Neural progenitor cell (in vitro differentiated cells): ENCODE data around the gene RBFOX2. TPM values are rescaled to one million over a fixed set of nuclear protein-coding genes. Genes with fewer than 3 reads are reported as not detected.
A peak's percentile ranks its signal among the peaks of the same experiment; 100 is the strongest.

ENCODE experiments used
- DNase-seq: peaks from one replicate; pipeline ENCODE4 v3.0.0-alpha.2; 2016; ENCODE audit warnings: low spot score
- H2AFZ ChIP-seq: fragments of 200-600 bp; sonication (generic); replicated peaks from 2 replicates; pipeline ENCODE4 v1.6.1; 2016; ENCODE audit warnings: antibody characterized with exemption
- H3F3A ChIP-seq: fragments of 200-600 bp; sonication (generic); 2 replicates; pipeline ENCODE4 v1.6.1; 2016; ENCODE audit warnings: antibody characterized with exemption, low read depth
- H3K27ac ChIP-seq: fragments of 200-600 bp; sonication (generic); 2 replicates; pipeline ENCODE4 v1.5.1; 2016; ENCODE audit warnings: mild to moderate bottlenecking
- H3K27me3 ChIP-seq: fragments of 200-600 bp; sonication (generic); 2 replicates; pipeline ENCODE4 v1.6.1; 2016; ENCODE audit warnings: mild to moderate bottlenecking, moderate library complexity
- H3K36me3 ChIP-seq: fragments of 200-600 bp; sonication (generic); 2 replicates; pipeline ENCODE4 v1.5.1; 2016
- H3K4me1 ChIP-seq: fragments of 200-600 bp; sonication (generic); 2 replicates; pipeline ENCODE4 v1.6.1; 2016; ENCODE audit warnings: mixed run types
- H3K4me2 ChIP-seq: fragments of 200-600 bp; sonication (generic); 2 replicates; pipeline ENCODE4 v1.6.1; 2016
- H3K4me3 ChIP-seq: fragments of 200-600 bp; sonication (generic); 2 replicates; pipeline ENCODE4 v1.5.1; 2016
- H3K79me2 ChIP-seq: fragments of 200-600 bp; sonication (generic); 2 replicates; pipeline ENCODE4 v1.6.1; 2016; ENCODE audit warnings: low read depth
- H3K9ac ChIP-seq: fragments of 200-600 bp; sonication (generic); 2 replicates; pipeline ENCODE4 v1.6.1; 2016
- H3K9me3 ChIP-seq: fragments of 200-600 bp; sonication (generic); 2 replicates; pipeline ENCODE4 v1.5.1; 2016; ENCODE audit warnings: low read depth
- H4K20me1 ChIP-seq: fragments of 200-600 bp; sonication (generic); 2 replicates; pipeline ENCODE4 v1.6.1; 2016; ENCODE audit warnings: low read depth
- H3K27ac Mint-ChIP-seq: 3 replicates; pipeline ENCODE4 v1.8.0; 2021; ENCODE audit warnings: mixed read lengths
- H3K27me3 Mint-ChIP-seq: 2 replicates; pipeline ENCODE4 v1.8.0; 2022; ENCODE audit warnings: low read depth, mild to moderate bottlenecking, inconsistent platforms, moderate library complexity, mixed read lengths; ENCODE audit not compliant: insufficient read depth
- H3K36me3 Mint-ChIP-seq: 3 replicates; pipeline ENCODE4 v1.8.0; 2021; ENCODE audit warnings: mixed read lengths
- H3K4me1 Mint-ChIP-seq: 3 replicates; pipeline ENCODE4 v1.8.0; 2021; ENCODE audit warnings: mixed read lengths
- H3K4me3 Mint-ChIP-seq: 3 replicates; pipeline ENCODE4 v1.8.0; 2021; ENCODE audit warnings: mild to moderate bottlenecking, moderate library complexity, mixed read lengths
- H3K9me3 Mint-ChIP-seq: 3 replicates; pipeline ENCODE4 v1.8.0; 2020; ENCODE audit warnings: mixed read lengths
- CTCF ChIP-seq: fragments of 200-600 bp; sonication (generic); IDR thresholded peaks from 2 replicates; pipeline ENCODE4 v1.5.1; 2017; ENCODE audit warnings: antibody characterized with exemption, mild to moderate bottlenecking
- EZH2 ChIP-seq: fragments of 200-600 bp; sonication (generic); IDR thresholded peaks from 2 replicates; pipeline ENCODE4 v1.6.1; 2017; ENCODE audit warnings: antibody characterized with exemption, mild to moderate bottlenecking, moderate library complexity
- EZH2phosphoT487 ChIP-seq: fragments of 200-600 bp; sonication (generic); IDR thresholded peaks from 2 replicates; pipeline ENCODE4 v1.6.1; 2017; ENCODE audit warnings: antibody characterized with exemption
- total RNA-seq: library from RNA; depleted of rRNA; stranded (reverse); fragments of >200 nt; gene quantifications from 2 replicates; pipeline ENCODE4 v1.2.3, GENCODE V29; 2015; ENCODE audit warnings: low replicate concordance

The RBFOX2 gene
- total RNA-seq, 1 donor from 2014 or later = 163 TPM

- Histone ChIP-seq H3K4me1 (peaks cover 11% of the 10 kb centered on the region), H2AFZ (no peak overlapping the region), H3K36me3 (no peaks in the 10 kb centered on the region), H3K27ac (no peak overlapping the region), H3K9ac (no peak overlapping the region), H3K9me3 (no peaks in the 10 kb centered on the region), H3K27me3 (no peaks in the 10 kb centered on the region), H3K4me3 (no peak overlapping the region), H3K4me2 (no peak overlapping the region), H3K79me2 (no peaks in the 10 kb centered on the region), H4K20me1 (no peaks in the 10 kb centered on the region), H3F3A (no peaks in the 10 kb centered on the region)
- Mint-ChIP-seq H3K9me3 (no peaks in the 10 kb centered on the region), H3K4me3 (no peak overlapping the region), H3K27me3 (no peaks in the 10 kb centered on the region), H3K27ac (no peak overlapping the region), H3K4me1 (peaks cover 9% of the 10 kb centered on the region), H3K36me3 (peaks cover 44% of the 10 kb centered on the region)
- DNase-seq = no peak
- TF ChIP-seq EZH2phosphoT487 = no peak
- TF ChIP-seq CTCF = no peak
- TF ChIP-seq EZH2 = no peak
These were observed 286.1 kb downstream of the RBFOX2 start for GRCh38 chr22:35742342-35743100.

- Histone ChIP-seq H3K36me3 (no peaks in the 10 kb centered on the region), H3K27me3 (no peaks in the 10 kb centered on the region), H3F3A (no peaks in the 10 kb centered on the region), H3K9me3 (no peaks in the 10 kb centered on the region), H3K9ac (no peak overlapping the region), H3K27ac (no peak overlapping the region), H3K4me1 (peaks cover 7% of the 10 kb centered on the region), H4K20me1 (no peaks in the 10 kb centered on the region), H3K79me2 (no peaks in the 10 kb centered on the region), H2AFZ (no peak overlapping the region), H3K4me3 (no peak overlapping the region), H3K4me2 (no peak overlapping the region)
- Mint-ChIP-seq H3K27me3 (no peaks in the 10 kb centered on the region), H3K9me3 (no peaks in the 10 kb centered on the region), H3K4me3 (no peak overlapping the region), H3K27ac (peak overlapping the region; percentile 29), H3K36me3 (peaks cover 40% of the 10 kb centered on the region), H3K4me1 (peaks cover 9% of the 10 kb centered on the region)
- no peak for TF ChIP-seq EZH2
- no peak for TF ChIP-seq EZH2phosphoT487
- no peak for TF ChIP-seq CTCF
- no peak for DNase-seq
These were observed 288.0 kb downstream of the RBFOX2 start for GRCh38 chr22:35740616-35741015.

- no peaks in the 10 kb centered on the region for H4K20me1 ChIP-seq
- peaks cover 9% of the 10 kb centered on the region for H3K4me1 Mint-ChIP-seq
- no peak overlapping the region for H3K27ac Mint-ChIP-seq
- no peak overlapping the region for H3K4me3 ChIP-seq
- no peaks in the 10 kb centered on the region for H3K36me3 ChIP-seq
- H3K4me2 ChIP-seq = no peak overlapping the region
- H3K79me2 ChIP-seq = no peaks in the 10 kb centered on the region
- no peaks in the 10 kb centered on the region for H3K9me3 Mint-ChIP-seq
- TF ChIP-seq CTCF (no peak), EZH2phosphoT487 (no peak), EZH2 (no peak)
- no peaks in the 10 kb centered on the region for H3K9me3 ChIP-seq
- no peaks in the 10 kb centered on the region for H3K27me3 Mint-ChIP-seq
- H3K36me3 Mint-ChIP-seq = peaks cover 36% of the 10 kb centered on the region
- H3K27ac ChIP-seq = no peak overlapping the region
- H3K4me1 ChIP-seq = peaks cover 7% of the 10 kb centered on the region
- no peak overlapping the region for H3K9ac ChIP-seq
- no peaks in the 10 kb centered on the region for H3K27me3 ChIP-seq
- no peak for DNase-seq
- no peaks in the 10 kb centered on the region for H3F3A ChIP-seq
- no peak overlapping the region for H3K4me3 Mint-ChIP-seq
- no peak overlapping the region for H2AFZ ChIP-seq
These were observed 288.7 kb downstream of the RBFOX2 start for GRCh38 chr22:35739931-35740380.
